HG03045 (cell line): ENCODE data around the gene CD44.

ENCODE experiments used
- ATAC-seq: cut with Tn5 transposase; IDR thresholded peaks from one replicate; pipeline ENCODE4 v1.9.1; 2021; ENCODE audit warnings: mild to moderate bottlenecking, moderate library complexity; ENCODE audit not compliant: unreplicated experiment

CD44 gene

DNA sequence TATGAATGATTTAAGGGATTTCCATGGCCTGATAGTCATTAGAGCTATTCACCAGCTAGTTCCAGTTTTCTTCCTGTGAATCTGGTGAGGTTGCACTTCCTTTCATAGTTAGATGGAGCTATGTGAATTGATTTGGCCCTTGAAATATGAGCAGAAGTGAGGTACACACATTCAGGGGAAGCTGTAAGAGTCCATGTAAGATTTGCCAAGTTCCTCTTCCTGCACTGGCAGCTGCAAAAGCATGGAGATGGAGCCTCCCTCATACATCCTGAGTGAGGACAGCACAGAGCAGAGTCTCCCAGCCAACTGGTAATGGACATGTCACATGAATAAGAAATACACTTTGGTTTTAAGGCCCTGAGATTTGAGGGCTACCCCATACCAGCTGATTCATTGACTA lies 111.7 kb downstream of the CD44 start:
- ATAC-seq = no peak

DNA sequence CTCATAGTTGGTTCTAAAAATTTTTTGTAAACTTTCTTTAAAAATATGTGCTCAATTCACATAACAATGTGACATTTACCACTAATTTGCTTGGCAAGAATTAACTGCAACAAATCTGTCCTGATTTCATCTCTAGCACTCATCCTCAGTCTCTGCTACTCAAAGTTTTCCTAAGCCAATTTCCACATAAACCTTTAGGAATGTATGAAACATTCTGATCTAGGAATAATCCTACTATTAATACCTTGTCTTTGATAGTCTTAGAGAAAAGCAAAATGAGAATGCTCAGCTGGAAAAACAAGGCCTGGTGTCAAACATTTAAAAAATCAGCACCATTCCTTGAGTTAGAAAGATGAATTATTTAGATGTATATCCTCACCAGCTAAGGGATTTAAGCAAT lies 114.3 kb downstream of the CD44 start:
- no peak for ATAC-seq

DNA sequence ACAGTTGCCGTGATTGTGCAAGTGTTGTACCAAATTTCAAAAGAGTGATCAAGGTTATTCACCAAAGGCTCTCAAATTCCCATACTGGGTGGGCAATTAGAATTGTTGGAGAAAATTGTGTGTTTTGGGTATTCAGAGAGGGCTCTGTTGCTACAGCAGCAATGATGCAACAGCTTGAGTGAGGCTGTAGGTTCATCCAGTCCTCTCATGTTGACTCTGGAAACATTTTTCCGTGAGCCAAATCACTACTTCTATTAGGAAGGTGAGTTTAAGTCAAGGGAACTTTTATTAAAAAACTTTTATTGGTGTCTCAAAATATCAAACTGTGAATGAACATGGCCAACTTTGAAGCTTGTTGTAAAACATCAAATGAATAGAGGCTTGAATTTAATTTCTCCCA lies 116.5 kb downstream of the CD44 start:
- ATAC-seq = no peak

DNA sequence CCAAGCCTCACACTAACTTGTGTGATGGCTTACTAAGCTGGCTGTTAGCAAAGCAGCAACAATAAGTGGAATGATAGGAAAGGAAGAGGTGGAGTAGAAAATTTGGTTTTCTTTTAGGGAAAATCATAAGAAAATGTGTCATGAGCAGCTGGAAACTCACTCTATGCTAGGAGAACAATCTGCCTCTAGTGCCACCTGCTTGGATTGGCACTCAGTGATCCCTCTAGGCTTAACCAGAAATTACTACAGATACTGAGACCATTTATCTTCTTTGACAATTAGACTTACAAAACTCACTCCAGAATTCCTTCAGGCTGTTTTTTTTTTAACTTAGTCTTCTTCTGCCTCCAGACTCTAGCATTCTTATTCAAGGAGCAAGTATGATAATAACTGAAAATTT lies 117.3 kb downstream of the CD44 start:
- no peak for ATAC-seq

DNA sequence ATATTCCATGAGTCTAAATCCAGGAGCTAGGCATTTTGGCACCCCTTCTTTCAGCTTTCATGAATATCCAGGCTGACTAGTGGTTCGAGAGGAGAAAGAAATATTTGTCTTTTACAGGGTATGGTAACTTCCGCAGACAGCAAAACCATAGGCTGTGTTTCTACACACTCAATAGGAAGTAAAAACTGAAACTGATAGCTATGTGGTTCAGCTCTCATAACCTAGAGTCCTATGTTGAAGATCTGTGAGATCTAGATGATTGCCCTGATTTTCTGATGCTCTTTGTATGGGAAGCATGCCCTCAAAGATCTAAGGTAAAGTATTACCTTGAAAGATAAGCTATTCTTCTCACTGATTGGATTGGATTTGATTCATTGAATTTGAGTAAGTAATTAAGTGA lies 118.3 kb downstream of the CD44 start:
- peak; percentile 97 for ATAC-seq

DNA sequence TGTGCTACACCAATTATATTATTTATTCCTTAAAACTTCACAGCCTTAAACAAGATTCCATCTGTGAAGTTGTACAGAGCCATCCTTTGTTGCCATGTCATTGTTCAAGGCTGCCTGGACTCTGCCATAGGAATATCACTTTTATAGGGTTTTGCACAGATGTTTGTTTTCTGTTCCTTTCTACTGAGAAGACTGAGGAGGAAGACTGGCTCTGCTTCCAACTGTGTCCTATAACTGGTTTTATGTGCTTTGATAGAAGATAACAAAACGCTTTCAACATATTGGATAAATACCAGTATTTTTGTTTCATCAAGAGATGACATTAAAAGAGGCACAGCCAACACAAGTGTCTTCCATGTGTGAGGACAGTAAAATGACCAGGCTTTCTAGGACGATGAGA lies 120.6 kb downstream of the CD44 start:
- no peak for ATAC-seq

DNA sequence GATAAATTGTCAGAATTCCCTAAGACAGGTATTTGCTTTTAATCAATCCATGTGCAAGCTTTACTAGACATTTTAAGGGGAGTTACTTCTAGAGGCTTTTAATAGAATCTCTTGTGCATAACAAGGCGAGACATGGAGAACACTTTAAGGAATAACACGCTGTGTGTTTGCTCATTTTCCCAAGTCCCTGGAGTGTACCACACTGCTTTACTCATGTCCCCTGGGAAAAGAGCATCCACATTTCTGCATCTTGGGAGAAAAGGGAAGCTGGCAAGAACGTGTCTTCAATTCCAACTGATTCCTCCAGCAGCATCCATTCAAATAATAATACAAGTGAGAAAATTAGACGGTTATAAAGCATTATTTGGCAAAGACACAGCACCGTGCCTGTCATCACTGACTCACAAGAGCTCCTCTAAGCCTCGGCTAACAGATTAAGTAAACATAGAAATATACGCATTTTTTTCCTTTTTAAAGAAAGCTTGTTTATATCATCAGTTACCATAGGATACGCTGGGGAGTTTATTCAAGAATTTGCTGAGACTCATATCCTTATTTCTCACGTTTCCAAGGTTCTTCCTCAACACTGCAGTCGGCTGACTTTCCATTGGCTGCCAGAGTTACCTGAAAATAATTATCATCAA lies 121.5 kb downstream of the CD44 start:
- no peak for ATAC-seq

DNA sequence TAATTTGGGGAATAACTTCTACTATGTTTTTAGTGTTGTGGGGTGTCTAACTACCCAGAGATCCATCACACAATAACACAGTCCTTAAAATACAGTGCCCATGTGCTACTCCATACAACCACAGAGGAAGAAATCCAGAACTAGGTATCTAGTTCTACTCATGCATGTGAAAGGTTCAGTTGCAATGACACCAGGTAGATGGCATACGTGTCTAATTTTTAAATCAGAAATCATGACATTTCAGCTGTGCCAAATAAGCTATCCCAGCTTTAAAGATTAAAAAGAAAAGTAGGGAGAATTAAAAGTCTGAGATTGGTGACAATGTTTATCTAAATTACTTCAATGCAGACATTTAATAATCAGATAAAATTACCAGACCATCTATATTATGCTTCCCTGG lies 122.2 kb downstream of the CD44 start:
- no peak for ATAC-seq

DNA sequence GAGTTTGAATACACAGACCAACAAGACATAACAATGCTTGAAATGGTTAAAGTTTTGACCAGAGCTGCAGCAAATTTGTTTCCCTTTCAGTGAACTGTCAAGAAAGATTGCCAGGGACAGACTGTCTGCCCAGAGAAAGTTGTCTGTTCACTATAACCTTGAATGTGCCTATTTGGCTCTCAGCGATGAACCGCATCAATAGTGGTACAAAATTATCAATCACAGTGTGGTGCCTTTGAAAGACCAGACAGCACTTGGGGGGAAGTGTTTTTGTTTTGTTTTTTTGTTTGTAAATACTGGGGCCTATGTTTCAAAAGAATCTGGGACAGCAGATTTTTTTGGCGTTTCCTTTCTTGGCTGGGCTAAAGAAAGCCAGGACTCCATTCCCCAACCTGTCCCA lies 123.1 kb downstream of the CD44 start:
- ATAC-seq = no peak

DNA sequence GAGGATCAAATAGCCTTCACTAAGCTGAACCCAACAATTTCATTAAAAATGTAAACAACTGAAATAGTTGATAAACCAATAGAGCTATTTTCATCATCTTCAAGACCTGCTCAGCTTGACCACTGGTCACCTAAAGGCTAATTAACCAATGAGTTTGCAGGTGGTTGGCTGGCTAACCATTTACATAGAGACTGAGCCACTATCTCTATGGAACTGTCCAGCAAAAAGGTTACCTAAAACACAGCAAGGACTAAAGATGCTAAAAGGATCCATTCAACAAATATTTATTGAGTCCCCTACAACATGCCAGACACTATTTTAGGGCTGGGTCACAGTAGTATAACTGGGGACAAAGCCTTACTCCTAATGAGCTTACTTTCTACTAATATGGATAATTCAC lies 123.8 kb downstream of the CD44 start:
- no peak for ATAC-seq

DNA sequence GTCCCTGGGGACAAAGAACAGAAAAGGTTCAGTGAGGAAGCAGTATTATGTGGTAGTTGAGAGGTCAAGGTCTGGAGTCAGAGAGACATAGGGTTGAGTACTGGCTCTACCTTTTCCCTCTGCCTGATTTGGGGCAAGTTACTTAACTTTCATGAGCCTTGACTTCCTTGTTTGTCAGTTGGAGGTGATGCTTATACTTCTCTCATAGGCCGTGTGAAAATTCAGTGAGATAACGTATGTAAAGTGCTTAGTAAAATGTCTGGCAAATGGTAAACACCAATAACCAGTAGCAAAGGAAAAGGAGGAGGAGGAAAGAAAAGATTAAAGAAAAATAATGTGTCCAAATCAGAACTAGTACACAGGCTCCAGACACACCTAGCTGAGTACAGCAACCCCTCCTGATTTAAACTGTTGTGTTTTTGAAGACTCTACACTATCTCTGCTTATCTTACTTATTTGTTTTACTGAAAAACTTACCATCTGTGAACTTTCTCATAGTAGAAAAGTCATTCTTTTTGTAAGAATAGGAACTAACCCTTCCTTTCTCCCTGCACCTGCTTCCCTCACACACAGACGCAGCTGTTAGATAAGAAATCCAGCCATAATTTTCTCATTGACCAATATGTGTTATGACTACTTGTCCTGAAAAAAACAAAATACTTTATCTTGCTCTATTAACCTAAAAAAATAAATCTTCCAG lies 126.9 kb downstream of the CD44 start:
- no peak for ATAC-seq

DNA sequence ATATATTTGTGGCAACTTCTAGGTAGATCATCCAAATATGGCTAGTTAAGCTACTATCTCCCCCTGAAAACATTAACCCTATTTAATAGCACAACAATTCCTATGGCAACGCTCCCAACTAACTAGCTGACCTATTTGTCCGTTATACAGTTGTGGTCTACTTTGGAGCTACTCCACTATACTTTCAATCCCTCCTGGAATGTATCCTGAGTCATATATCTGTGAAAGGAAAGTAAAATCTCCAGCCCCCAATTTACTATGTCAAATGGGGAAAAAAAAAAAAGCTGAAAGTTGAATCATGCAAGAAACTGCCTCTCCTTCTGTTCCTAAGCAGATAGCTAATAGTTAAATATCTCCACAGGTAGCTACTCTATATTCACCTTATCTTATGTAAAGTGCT lies 128.5 kb downstream of the CD44 start:
- ATAC-seq = no peak

DNA sequence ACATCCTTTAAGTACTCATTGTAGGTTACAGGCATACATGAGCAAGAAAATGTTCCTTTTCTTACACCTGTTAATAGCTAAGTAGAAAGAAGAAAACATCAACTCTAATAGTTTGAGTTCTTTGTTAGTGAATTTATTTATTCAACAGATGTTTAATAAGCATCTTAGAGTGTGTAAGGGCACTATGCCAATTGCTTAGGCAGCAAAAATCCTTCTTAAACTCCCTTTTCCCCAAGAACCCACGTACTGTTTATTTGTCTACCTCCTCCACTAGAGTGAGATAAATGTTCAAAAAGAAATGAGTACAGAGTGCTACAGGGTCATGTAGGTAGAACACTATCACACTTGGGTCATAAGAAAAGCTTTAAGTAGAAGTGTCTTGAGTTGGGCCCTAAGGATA lies 131.4 kb downstream of the CD44 start:
- ATAC-seq = no peak

DNA sequence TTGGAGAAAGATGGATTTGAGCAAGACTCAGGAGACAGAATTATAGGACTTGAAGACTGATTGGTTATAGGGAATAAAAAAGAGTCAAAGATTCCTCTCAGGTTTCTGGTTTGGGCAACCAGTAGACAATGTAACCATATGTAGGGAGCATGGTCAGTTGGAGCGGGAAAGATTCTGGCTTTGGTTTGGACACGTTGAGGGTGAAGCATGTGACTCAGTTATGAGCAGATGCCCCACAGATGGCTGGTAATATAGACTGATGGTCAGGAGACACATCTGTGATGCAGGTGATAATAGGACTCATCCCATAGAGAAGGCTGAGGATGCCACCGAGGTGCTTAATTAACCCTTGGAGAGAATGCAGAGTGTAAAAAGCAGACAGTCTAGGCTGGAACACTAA lies 132.1 kb downstream of the CD44 start:
- ATAC-seq = no peak

DNA sequence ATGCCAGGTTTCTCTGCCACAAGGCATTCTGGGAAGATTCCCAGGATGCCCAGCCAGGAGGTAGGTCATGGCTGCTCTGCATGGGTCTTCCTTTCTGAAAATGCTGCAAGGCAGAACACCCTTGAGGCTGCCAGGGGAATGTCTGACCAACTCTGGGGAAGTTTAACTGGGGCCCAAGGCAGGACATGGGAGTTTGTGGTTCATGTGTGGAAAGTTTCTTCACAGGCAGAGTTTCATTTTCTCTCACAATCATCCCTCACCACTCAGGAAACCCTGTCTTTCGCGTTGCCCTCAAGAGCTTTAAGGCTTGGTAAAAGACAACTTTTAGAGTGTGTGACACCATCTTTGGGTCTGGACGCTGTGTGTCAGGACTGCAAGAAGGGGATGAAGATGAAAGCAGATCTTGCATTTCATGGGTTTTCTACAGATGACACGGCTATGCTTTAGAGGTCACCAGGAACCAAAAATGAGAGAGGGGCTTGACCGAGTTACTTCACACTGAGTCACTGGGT lies 133.5 kb downstream of the CD44 start:
- ATAC-seq = peak; percentile 88

DNA sequence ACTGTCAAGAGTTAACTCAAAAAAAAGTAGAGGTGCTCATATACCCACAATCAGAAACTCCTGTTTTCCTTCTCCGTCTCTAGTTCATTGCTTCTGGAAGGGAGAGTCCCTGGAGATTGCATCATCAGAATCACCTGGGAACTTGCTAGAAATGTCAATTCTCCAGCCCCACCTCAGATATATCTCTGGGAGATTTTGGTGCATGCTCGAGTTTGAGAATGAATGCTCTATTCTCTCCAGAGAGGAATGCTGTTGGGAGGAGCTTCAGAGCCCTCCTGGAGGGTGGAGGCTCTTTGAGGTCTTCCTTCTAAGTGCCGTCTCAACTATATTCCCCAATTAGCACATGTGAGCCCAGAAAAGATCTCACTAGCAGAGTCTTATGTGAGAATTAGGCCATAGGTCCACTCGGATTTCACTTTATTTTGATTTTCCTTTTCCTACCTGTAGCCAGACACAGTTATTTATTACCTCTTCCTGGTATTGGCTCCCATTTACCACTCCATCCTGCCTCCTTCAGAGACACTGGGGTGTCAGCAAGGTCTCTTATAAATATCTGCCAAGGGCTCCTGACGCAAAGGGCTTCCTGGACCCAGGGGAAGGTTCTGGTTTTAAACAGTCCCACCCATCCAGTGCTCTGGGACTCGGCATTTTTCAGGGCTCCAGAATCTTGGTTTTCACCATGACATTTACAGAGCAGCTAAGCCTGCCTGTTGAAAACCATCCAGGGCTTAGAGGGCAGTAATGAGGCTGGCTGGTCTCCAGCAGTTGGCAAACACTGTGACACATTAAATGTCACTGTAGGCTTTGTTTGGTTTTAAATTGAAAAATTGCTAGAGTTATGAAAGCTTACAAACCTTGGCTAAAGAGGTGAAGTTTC lies 136.2 kb downstream of the CD44 start:
- no peak for ATAC-seq

DNA sequence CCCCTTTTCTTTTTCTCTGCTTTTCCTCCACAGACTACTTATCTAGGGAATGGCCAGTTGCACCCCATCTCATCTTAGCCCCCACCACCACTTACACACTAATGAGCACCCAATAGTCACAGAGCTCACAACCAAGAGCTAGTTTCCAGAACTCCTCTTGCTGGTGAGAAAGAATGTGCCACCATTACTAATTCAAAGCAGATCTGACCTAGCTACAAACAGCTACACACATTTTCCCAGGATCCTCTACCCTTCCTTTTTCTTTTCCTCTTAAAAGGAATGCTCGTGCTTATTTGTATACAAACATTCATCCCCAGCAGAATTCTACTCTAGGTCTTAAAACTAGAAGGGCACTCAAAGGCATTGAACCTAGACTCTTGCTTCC lies 136.8 kb downstream of the CD44 start:
- no peak for ATAC-seq

DNA sequence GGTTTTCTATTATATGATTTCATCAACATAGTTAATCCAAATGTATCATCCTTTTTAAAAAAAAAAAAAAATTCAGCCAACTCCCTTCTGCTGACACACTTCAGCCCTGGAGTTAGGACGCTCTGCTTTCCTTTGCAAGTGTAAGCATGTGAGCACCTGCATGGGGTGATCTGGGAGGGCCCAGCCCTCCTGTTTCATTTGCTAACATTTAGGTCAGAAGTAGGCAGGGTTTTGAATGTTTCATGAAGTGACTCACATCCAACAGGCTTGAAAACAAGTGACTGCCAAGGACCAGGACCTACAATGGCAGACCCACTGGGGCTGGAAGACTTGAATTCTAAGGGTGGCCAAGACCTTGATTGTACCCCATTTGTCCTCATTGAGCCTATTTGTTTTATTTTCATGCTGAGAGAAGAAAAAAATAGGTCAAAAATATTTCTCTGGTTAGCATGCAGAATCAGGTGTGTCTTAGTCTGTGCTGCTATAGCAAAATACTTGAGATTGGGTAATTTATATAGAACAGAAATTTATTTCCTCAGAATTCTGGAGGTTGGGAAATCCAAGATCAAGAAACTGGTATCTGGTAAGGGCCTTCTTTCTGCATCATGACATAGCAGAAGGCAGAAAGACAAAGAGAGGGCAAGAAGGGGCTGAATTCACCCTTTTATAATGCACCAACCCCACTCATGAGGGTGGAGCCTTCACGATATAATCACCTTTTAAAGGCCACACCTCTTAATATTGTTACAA lies 137.6 kb downstream of the CD44 start:
- no peak for ATAC-seq

DNA sequence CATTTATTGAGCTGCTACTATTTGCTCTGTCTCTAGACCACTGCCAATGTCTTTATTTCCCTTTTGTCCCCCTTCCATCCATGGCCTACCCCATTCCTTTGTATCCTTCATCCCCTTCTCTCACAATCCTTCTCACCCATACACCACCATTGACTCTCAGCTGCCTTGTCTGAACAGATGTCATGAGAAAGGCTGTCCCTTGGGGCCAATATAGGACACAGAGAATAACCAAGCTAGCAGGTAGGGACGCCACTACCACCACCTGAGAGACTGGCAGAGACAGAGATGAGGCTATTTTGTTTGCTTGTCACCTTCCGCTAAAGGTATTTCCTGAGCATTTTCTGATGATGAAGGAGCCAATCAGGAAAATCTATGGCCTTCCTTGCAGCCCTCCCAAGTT lies 138.9 kb downstream of the CD44 start:
- ATAC-seq = no peak

DNA sequence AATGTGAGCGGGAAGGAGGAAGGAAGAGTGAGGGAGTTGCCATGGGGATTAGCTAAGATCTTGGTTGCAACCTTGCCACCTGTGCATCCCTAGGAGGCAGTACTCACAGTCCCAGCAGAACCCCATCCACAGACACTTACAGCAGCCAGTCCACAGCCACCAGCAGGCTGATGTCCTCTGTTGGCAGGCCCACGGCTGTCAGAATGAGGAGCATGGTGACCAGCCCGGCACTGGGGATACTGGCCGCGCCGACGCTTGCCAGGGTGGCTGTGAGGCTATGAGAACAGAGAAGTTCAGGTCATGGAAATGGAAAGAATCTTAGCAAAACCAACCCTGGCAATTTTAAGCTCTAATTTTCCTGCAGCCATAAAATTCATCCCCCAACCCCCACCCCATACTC lies 141.8 kb downstream of the CD44 start:
- no peak for ATAC-seq

DNA sequence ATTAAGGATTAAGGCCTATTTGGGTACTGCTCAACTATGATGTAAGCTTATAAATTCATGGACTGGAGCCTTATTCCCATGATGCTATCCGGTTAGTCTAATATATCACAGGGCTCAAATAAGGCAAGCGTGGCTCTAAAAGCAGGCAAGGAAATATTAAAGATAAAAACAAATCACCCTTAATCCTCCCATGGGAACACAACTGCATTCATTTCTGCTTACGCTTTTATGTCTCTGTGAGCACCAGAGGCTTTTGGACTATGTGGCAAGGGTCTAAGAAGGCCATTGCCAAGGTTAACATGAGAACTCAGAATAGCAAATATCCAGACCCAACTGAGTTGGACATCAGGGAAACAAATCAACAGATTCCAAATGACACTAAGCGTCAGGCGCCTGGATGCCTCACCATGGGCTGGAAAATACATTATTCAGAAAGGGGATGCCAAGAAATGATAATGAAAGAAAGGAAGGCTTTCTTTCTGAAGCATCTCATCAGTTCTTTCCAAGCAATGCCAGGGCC lies 142.3 kb downstream of the CD44 start:
- ATAC-seq = no peak
